HL-60 (cell line): ENCODE data around the gene DGKI.

ENCODE experiments used
- DNase-seq, 2 experiments: peaks; one replicate each; pipeline ENCODE4 v3.0.0-alpha.2; 2010 to 2020; ENCODE audit warnings: low read depth in 1 of 2, low spot score in 1 of 2
- H3K27ac ChIP-seq: fragments of 250-450 bp; sonication (Bioruptor Pico); replicated peaks from 2 replicates; pipeline ENCODE4 v1.5.1; 2020; ENCODE audit warnings: mild to moderate bottlenecking, moderate library complexity
- H3K27me3 ChIP-seq: fragments of 250-450 bp; sonication (Bioruptor Pico); 2 replicates; pipeline ENCODE4 v1.5.1; 2021; ENCODE audit warnings: mild to moderate bottlenecking, moderate library complexity; ENCODE audit not compliant: insufficient read depth, poor library complexity, severe bottlenecking
- H3K4me3 ChIP-seq: replicated peaks from 2 replicates; pipeline ENCODE4 v1.5.1; 2011; ENCODE audit warnings: mild to moderate bottlenecking, control low read depth, low read length; ENCODE audit not compliant: insufficient read depth
- GABPA ChIP-seq: IDR thresholded peaks from 2 replicates; pipeline ENCODE4 v1.6.1; 2012; ENCODE audit warnings: low read depth
- POLR2AphosphoS5 ChIP-seq: IDR thresholded peaks from 2 replicates; pipeline ENCODE4 v1.6.1; 2012; ENCODE audit warnings: low read depth
- SPI1 ChIP-seq: IDR thresholded peaks from 2 replicates; pipeline ENCODE4 v1.6.1; 2012; ENCODE audit warnings: low read depth, mild to moderate bottlenecking, borderline replicate concordance
- TF ChIP-seq, protein P1 (sequence below): IDR thresholded peaks from 2 replicates; pipeline ENCODE4 v1.6.1; 2012; ENCODE audit warnings: low read depth; ENCODE audit not compliant: insufficient replicate concordance
- TF ChIP-seq, protein P2 (sequence below): IDR thresholded peaks from one replicate; pipeline ENCODE4 v1.5.1; 2011; ENCODE audit warnings: low read length, control low read depth, inconsistent platforms; ENCODE audit not compliant: insufficient read depth

DGKI gene

DNA sequence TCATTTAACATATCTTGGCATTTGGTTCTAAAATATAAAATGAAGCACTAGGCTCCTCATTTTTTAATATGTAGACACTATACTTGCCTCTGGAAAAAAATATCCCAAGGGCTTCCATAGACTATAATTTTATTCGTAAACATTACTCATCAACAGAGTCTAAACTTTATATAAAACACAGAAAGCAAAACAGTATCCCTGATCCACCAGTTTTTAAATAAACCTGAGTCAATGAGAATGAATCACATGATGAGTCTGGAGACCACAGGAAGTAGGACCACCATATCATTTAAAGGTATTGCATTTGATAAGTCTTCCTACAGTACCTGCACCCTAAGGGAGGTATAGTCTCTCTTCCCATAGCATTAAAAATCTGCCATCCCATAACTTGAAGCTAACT is 228.0 kb downstream of the DGKI start:
- H3K27me3 ChIP-seq = no peaks in the 10 kb centered on the region
- H3K27ac ChIP-seq = no peak overlapping the region
- no peak overlapping the region for H3K4me3 ChIP-seq
- no peak for DNase-seq
- TF ChIP-seq, protein P1, sequence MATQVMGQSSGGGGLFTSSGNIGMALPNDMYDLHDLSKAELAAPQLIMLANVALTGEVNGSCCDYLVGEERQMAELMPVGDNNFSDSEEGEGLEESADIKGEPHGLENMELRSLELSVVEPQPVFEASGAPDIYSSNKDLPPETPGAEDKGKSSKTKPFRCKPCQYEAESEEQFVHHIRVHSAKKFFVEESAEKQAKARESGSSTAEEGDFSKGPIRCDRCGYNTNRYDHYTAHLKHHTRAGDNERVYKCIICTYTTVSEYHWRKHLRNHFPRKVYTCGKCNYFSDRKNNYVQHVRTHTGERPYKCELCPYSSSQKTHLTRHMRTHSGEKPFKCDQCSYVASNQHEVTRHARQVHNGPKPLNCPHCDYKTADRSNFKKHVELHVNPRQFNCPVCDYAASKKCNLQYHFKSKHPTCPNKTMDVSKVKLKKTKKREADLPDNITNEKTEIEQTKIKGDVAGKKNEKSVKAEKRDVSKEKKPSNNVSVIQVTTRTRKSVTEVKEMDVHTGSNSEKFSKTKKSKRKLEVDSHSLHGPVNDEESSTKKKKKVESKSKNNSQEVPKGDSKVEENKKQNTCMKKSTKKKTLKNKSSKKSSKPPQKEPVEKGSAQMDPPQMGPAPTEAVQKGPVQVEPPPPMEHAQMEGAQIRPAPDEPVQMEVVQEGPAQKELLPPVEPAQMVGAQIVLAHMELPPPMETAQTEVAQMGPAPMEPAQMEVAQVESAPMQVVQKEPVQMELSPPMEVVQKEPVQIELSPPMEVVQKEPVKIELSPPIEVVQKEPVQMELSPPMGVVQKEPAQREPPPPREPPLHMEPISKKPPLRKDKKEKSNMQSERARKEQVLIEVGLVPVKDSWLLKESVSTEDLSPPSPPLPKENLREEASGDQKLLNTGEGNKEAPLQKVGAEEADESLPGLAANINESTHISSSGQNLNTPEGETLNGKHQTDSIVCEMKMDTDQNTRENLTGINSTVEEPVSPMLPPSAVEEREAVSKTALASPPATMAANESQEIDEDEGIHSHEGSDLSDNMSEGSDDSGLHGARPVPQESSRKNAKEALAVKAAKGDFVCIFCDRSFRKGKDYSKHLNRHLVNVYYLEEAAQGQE = no peak
- TF ChIP-seq, protein P2, sequence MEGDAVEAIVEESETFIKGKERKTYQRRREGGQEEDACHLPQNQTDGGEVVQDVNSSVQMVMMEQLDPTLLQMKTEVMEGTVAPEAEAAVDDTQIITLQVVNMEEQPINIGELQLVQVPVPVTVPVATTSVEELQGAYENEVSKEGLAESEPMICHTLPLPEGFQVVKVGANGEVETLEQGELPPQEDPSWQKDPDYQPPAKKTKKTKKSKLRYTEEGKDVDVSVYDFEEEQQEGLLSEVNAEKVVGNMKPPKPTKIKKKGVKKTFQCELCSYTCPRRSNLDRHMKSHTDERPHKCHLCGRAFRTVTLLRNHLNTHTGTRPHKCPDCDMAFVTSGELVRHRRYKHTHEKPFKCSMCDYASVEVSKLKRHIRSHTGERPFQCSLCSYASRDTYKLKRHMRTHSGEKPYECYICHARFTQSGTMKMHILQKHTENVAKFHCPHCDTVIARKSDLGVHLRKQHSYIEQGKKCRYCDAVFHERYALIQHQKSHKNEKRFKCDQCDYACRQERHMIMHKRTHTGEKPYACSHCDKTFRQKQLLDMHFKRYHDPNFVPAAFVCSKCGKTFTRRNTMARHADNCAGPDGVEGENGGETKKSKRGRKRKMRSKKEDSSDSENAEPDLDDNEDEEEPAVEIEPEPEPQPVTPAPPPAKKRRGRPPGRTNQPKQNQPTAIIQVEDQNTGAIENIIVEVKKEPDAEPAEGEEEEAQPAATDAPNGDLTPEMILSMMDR = no peak
- TF ChIP-seq SPI1 (no peak), POLR2AphosphoS5 (no peak), GABPA (no peak)

DNA sequence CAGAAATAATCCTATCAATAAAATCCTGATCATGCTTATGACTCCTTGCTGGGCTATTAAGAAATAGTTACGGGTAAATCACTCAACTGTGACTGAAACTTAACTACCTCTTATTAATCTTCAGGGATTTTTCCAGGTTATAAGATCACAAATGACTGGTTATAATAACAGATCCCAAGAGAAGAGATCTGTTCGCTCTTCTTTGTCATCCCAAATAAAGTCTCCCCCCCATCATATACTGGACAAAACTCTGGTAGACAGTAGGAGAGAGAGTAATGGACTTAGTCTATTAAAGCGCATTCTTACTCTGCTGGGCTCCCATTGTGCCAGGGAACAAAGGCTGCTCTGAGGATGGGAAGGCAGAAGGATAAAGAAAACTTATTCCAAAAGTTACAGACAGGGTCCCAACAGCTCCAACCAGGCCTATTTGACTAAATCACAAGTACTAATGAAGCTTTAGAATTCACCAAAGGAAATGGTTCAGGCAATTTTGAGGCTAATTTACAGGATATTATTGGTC is 233.7 kb downstream of the DGKI start:
- no peak overlapping the region for H3K4me3 ChIP-seq
- H3K27ac ChIP-seq = no peak overlapping the region
- DNase-seq = no peak
- H3K27me3 ChIP-seq = peaks cover 6% of the 10 kb centered on the region
- TF ChIP-seq SPI1 = no peak
- TF ChIP-seq, protein P2 = no peak
- TF ChIP-seq, protein P1 = no peak
- TF ChIP-seq GABPA = no peak
- TF ChIP-seq POLR2AphosphoS5 = no peak

DNA sequence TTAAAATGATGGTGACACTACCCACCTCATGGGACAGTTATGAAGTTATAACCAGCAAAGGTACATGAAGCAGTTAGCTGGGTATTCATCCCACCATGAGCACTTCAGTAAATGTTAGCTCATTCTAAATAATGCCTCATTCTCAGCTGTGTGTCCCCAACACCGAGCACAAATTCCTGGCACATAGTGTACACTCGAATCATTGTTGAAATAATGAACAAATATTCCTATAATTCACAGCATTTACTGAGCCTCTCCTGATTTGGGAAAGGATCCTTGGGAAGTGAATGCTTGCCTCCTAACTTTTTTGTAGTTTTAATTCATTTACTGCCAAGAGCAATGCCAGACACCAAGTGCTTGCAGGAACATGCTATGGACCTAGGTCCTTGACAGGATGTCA is 235.2 kb downstream of the DGKI start:
- Histone ChIP-seq H3K4me3 (no peak overlapping the region), H3K27ac (no peak overlapping the region), H3K27me3 (peaks cover 9% of the 10 kb centered on the region)
- no peak for DNase-seq
- TF ChIP-seq POLR2AphosphoS5 (no peak), SPI1 (no peak)

DNA sequence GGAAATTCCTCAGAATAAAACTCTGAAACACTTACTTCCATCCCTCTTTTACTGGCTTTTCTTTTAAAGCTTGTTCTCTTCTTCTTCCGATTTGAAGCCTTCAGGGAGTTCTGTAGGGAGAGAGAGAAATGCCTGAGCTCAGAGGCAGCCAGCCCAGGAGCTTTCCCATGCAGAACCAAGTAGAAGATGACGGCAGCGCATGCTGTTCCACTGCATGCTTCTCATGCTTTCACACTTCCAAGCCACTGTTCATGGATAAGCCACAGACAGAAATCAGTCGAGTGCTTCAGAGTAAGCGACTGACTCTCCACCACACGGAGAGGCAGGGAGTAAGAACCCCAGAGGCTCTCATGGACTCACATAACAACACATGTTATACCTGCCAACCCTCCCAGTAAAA is 237.3 kb downstream of the DGKI start:
- H3K27me3 ChIP-seq = peaks cover 11% of the 10 kb centered on the region
- TF ChIP-seq POLR2AphosphoS5 (no peak), SPI1 (no peak)
- TF ChIP-seq, protein P2 = no peak
- H3K4me3 ChIP-seq = no peak overlapping the region
- no peak for DNase-seq
- no peak overlapping the region for H3K27ac ChIP-seq
